GM23248 (cell line): ENCODE measurements around the gene PARP15. TPM values are rescaled to one million over a fixed set of nuclear protein-coding genes. Genes with fewer than 3 reads are reported as not detected.
"Not testable (repeated sequence)": the region's sequence is repeated elsewhere in the genome, so short reads cannot be mapped to it uniquely, and the experiment has no call there.

Experiments
- DNase-seq: peaks from one replicate; pipeline ENCODE4 v3.0.0-alpha.2; 2015
- H2AFZ ChIP-seq: fragments of 200-600 bp; sonication (generic); 2 replicates; pipeline ENCODE4 v1.6.1; 2016; ENCODE audit warnings: antibody characterized with exemption
- H3F3A ChIP-seq: fragments of 200-600 bp; sonication (generic); 2 replicates; pipeline ENCODE4 v1.6.1; 2016; ENCODE audit warnings: mild to moderate bottlenecking, antibody characterized with exemption, mixed run types; ENCODE audit not compliant: insufficient read depth
- H3K27ac ChIP-seq: fragments of 200-600 bp; sonication (generic); 2 replicates; pipeline ENCODE4 v1.5.1; 2016; ENCODE audit warnings: mild to moderate bottlenecking
- H3K27me3 ChIP-seq: fragments of 200-600 bp; sonication (generic); replicated peaks from 2 replicates; pipeline ENCODE4 v1.6.1; 2016; ENCODE audit warnings: mild to moderate bottlenecking; ENCODE audit not compliant: insufficient read depth
- H3K36me3 ChIP-seq: fragments of 200-600 bp; sonication (generic); 2 replicates; pipeline ENCODE4 v1.6.1; 2016; ENCODE audit warnings: low read depth, mild to moderate bottlenecking
- H3K4me1 ChIP-seq: fragments of 200-600 bp; sonication (generic); 2 replicates; pipeline ENCODE4 v1.6.1; 2016; ENCODE audit warnings: mild to moderate bottlenecking; ENCODE audit not compliant: insufficient read depth
- H3K4me2 ChIP-seq: fragments of 200-600 bp; sonication (generic); one replicate; pipeline ENCODE4 v1.6.1; 2016; ENCODE audit warnings: mild to moderate bottlenecking; ENCODE audit not compliant: unreplicated experiment
- H3K4me3 ChIP-seq: fragments of 200-600 bp; sonication (generic); 2 replicates; pipeline ENCODE4 v1.5.1; 2016; ENCODE audit warnings: mild to moderate bottlenecking
- H3K79me2 ChIP-seq: fragments of 200-600 bp; sonication (generic); 2 replicates; pipeline ENCODE4 v1.6.1; 2016; ENCODE audit warnings: mild to moderate bottlenecking; ENCODE audit not compliant: insufficient read depth
- H3K9ac ChIP-seq: fragments of 200-600 bp; sonication (generic); 2 replicates; pipeline ENCODE4 v1.6.1; 2016; ENCODE audit warnings: mild to moderate bottlenecking
- H3K9me2 ChIP-seq: fragments of 200-600 bp; sonication (generic); 2 replicates; pipeline ENCODE4 v1.6.1; 2016; ENCODE audit warnings: mixed run types, mild to moderate bottlenecking, moderate library complexity; ENCODE audit not compliant: insufficient read depth
- H3K9me3 ChIP-seq: fragments of 200-600 bp; sonication (generic); one replicate; pipeline ENCODE4 v1.6.1; 2017; ENCODE audit warnings: low read depth
- H4K20me1 ChIP-seq: fragments of 200-600 bp; sonication (generic); 2 replicates; pipeline ENCODE4 v1.6.0; 2016; ENCODE audit not compliant: insufficient read depth
- EZH2 ChIP-seq: fragments of 200-600 bp; sonication (generic); IDR thresholded peaks from 2 replicates; pipeline ENCODE4 v1.6.1; 2018; ENCODE audit warnings: antibody characterized with exemption, mild to moderate bottlenecking; ENCODE audit not compliant: insufficient read depth, poor library complexity, severe bottlenecking
- EZH2phosphoT487 ChIP-seq: fragments of 200-600 bp; sonication (generic); IDR thresholded peaks from 2 replicates; pipeline ENCODE4 v1.6.1; 2018; ENCODE audit warnings: antibody characterized with exemption, moderate library complexity, mild to moderate bottlenecking, low read depth; ENCODE audit not compliant: insufficient read depth
- WGBS, 2 experiments: methylation state at CpG; one replicate each; pipeline ENCODE4 v1.1.6; 2015 to 2017; ENCODE audit warnings: low lambda C conversion rate in 2 of 2, low coverage in 1 of 2; ENCODE audit errors: missing lambda C conversion rate in 2 of 2; 5-methylcytosine and 5-hydroxymethylcytosine counted together
- in situ Hi-C: fragments of 300-500 bp; cut with MboI; formaldehyde crosslinking; loops from 2 replicates; pipeline ENCODE4 v1.15.0; 2020
- polyA plus RNA-seq: library from polyadenylated mRNA; unstranded; fragments of >200 nt; fragmentation: Nextera tagmentation; extraction: Ambion mirVana; gene quantifications from 2 replicates; pipeline ENCODE4 v1.2.1, GENCODE V29; 2016
- total RNA-seq: library from RNA; depleted of rRNA; stranded (reverse); fragments of >200 nt; shearing (Covaris generic); gene quantifications from 2 replicates; pipeline ENCODE4 v1.2.3, GENCODE V29; 2014

PARP15 gene
- total and polyA plus RNA-seq, 2 experiments from 2014 or later: under 0.01 to 0.29 TPM

GRCh38 chr3:122646146-122646988 lies 68.9 kb downstream of the PARP15 start:
- Histone ChIP-seq H3K9ac (no peak overlapping the region), H3K9me3 (no peaks in the 10 kb centered on the region), H3K4me2 (no peak overlapping the region), H3K36me3 (no peaks in the 10 kb centered on the region), H3K79me2 (no peaks in the 10 kb centered on the region), H3K4me1 (no peaks in the 10 kb centered on the region), H3K27ac (no peak overlapping the region), H3K9me2 (no peaks in the 10 kb centered on the region), H3K27me3 (peaks cover 12% of the 10 kb centered on the region), H3K4me3 (no peak overlapping the region), H2AFZ (no peak overlapping the region), H4K20me1 (no peaks in the 10 kb centered on the region), H3F3A (no peaks in the 10 kb centered on the region)
- TF ChIP-seq EZH2phosphoT487: no peak
- TF ChIP-seq EZH2: no peak
- DNase-seq: no peak
- in situ Hi-C loops: no loop called here
- 51 to 52% methylated on average over 5 of the region's 5 CpGs for WGBS, 2 experiments

- H2AFZ ChIP-seq, H4K20me1 ChIP-seq, DNase-seq, H3K79me2 ChIP-seq, H3K4me1 ChIP-seq, in situ Hi-C loops, H3K9me3 ChIP-seq, H3K36me3 ChIP-seq, H3K4me2 ChIP-seq, H3F3A ChIP-seq, H3K9ac ChIP-seq, H3K9me2 ChIP-seq, H3K27ac ChIP-seq, H3K4me3 ChIP-seq: not testable (repeated sequence)
- peaks cover 31% of the 10 kb centered on the region for H3K27me3 ChIP-seq
- 38 to 48% methylated on average over 11 of the region's 11 CpGs for WGBS, 2 experiments
Measured at GRCh38 chr3:122651233-122651907, 73.9 kb downstream of the PARP15 start.

GRCh38 chr3:122651962-122652361 lies 74.5 kb downstream of the PARP15 start:
- DNase-seq, H3K4me1 ChIP-seq, in situ Hi-C loops, H3K79me2 ChIP-seq, H3K9ac ChIP-seq, H3K4me2 ChIP-seq, H4K20me1 ChIP-seq, H3K36me3 ChIP-seq, H3K9me2 ChIP-seq, H3K4me3 ChIP-seq, H3F3A ChIP-seq, H3K27ac ChIP-seq, H3K9me3 ChIP-seq, H2AFZ ChIP-seq: not testable (repeated sequence)
- H3K27me3 ChIP-seq: peaks cover 31% of the 10 kb centered on the region
- WGBS, 2 experiments: 70 to 74% methylated on average over 6 of the region's 6 CpGs

GRCh38 chr3:122658336-122658735 lies 80.9 kb downstream of the PARP15 start:
- H3K27ac ChIP-seq, H3K79me2 ChIP-seq, H4K20me1 ChIP-seq, H3K4me1 ChIP-seq, DNase-seq, H3K4me2 ChIP-seq, H3K9me2 ChIP-seq, H3K36me3 ChIP-seq, H3K4me3 ChIP-seq, H2AFZ ChIP-seq, in situ Hi-C loops, H3K9ac ChIP-seq, H3F3A ChIP-seq, H3K9me3 ChIP-seq: not testable (repeated sequence)
- peaks cover 11% of the 10 kb centered on the region for H3K27me3 ChIP-seq
- WGBS, 2 experiments: 93 to 95% methylated on average over 4 of the region's 4 CpGs
